Panc1 (cell line): ENCODE data around the gene PLIN1. TPM values are rescaled to one million over a fixed set of nuclear protein-coding genes. Genes with fewer than 3 reads are reported as not detected.

Experiments used
- ATAC-seq: fragments of 200-7000 bp; cut with Tn5 transposase; 2 replicates; pipeline ENCODE4 v1.9.1; 2020; ENCODE audit warnings: mild to moderate bottlenecking, moderate library complexity
- BruUV-seq: library from RNA; stranded (reverse); fragments of 400-500 nt; replicated peaks from 2 replicates; lab custom pipeline; 2021; lab: Mats Ljungman, UMichigan
- CTCF ChIA-PET: fragments of 300-600 bp; sonication (Branson Sonifier 250); formaldehyde crosslinking; loops from one replicate; lab custom pipeline; 2022; ENCODE audit warnings: antibody characterized with exemption; lab: Charles Lee
- POLR2A ChIA-PET: fragments of 300-600 bp; sonication (Branson Sonifier 250); formaldehyde crosslinking; loops from one replicate; lab custom pipeline; 2022; ENCODE audit warnings: antibody characterized with exemption; lab: Charles Lee
- DNase-seq: peaks from one replicate; pipeline ENCODE4 v3.0.0-alpha.2; 2010; ENCODE audit warnings: low read depth, low spot score
- H3K27ac ChIP-seq: 2 replicates; pipeline ENCODE4 v1.5.1; 2011; ENCODE audit warnings: mild to moderate bottlenecking, low read length, inconsistent platforms
- H3K27me3 ChIP-seq: fragments of 200-500 bp; sonication (Bioruptor generic); 2 replicates; pipeline ENCODE4 v1.6.0; 2014; ENCODE audit warnings: low read length, inconsistent platforms; ENCODE audit not compliant: control insufficient read depth, insufficient read depth
- H3K36me3 ChIP-seq: fragments of 200-500 bp; sonication (Bioruptor generic); 2 replicates; pipeline ENCODE4 v1.5.1; 2014; ENCODE audit warnings: inconsistent platforms, mild to moderate bottlenecking, low read length, moderate library complexity; ENCODE audit not compliant: control insufficient read depth, insufficient read depth
- H3K4me1 ChIP-seq: 2 replicates; pipeline ENCODE4 v1.5.1; 2011; ENCODE audit warnings: inconsistent platforms, mild to moderate bottlenecking, low read length, moderate library complexity; ENCODE audit not compliant: control insufficient read depth, insufficient read depth
- H3K4me3 ChIP-seq, 2 experiments: 2 replicates each; pipeline ENCODE4 v1.5.1; 2011 to 2012; ENCODE audit warnings: low read depth in 2 of 2, low read length in 2 of 2, mild to moderate bottlenecking in 2 of 2, inconsistent platforms in 1 of 2, moderate library complexity in 1 of 2
- H3K9me3 ChIP-seq: fragments of 200-500 bp; sonication (Bioruptor generic); 2 replicates; pipeline ENCODE4 v1.5.1; 2014; ENCODE audit warnings: low read depth, mild to moderate bottlenecking, inconsistent platforms, low read length, moderate library complexity; ENCODE audit not compliant: control insufficient read depth, insufficient read depth
- CTCF ChIP-seq: fragments of 450-650 bp; IDR thresholded peaks from 2 replicates; pipeline ENCODE4 v1.5.1; 2017; ENCODE audit warnings: mild to moderate bottlenecking
- POLR2AphosphoS5 ChIP-seq: IDR thresholded peaks from 2 replicates; pipeline ENCODE4 v1.6.1; 2012; ENCODE audit warnings: mild to moderate bottlenecking, low read depth, low read length, moderate library complexity
- SIN3A ChIP-seq: IDR thresholded peaks from 2 replicates; pipeline ENCODE4 v1.6.1; 2012; ENCODE audit warnings: low read depth, mild to moderate bottlenecking, low read length, moderate library complexity, borderline replicate concordance; ENCODE audit not compliant: insufficient read depth
- TCF7L2 ChIP-seq: IDR thresholded peaks from 2 replicates; pipeline ENCODE4 v1.6.1; 2011; ENCODE audit warnings: mild to moderate bottlenecking, low read depth, low read length, inconsistent platforms
- in situ Hi-C: cut with HindIII; loops from 2 replicates; pipeline ENCODE4 v1.10.0; 2016; ENCODE audit warnings: low sequenced_read_pairs, low pct_unique_long_range_greater_than_20kb
- intact Hi-C: fragments of 100-400 bp; cut with micrococcal nuclease; formaldehyde crosslinking; loops from one replicate; pipeline ENCODE4 v1.10.0; 2022; ENCODE audit not compliant: unreplicated experiment
- total RNA-seq: library from RNA; stranded (reverse); gene quantifications from one replicate; pipeline ENCODE4 v1.2.1, GENCODE V29; 2021; ENCODE audit not compliant: unreplicated experiment
- TF ChIP-seq, protein P1 (sequence below), 2 experiments: IDR thresholded peaks; 2 replicates each; pipeline ENCODE4 v1.6.1; 2011 to 2012; ENCODE audit warnings: low read depth in 2 of 2, control low read depth in 1 of 2, low read length in 1 of 2, mild to moderate bottlenecking in 1 of 2, moderate library complexity in 1 of 2; ENCODE audit not compliant: insufficient read depth in 1 of 2

PLIN1 gene
- total RNA-seq, 1 experiment from 2014 or later, result 0.44 TPM

- ChIA-PET CTCF (no interaction called here), POLR2A (no interaction called here)
- ATAC-seq (no peak), DNase-seq (no peak)
- H3K4me1 ChIP-seq, result no peaks in the 10 kb centered on the region
- intact Hi-C loops, result no loop called here
- H3K27ac ChIP-seq, result no peak overlapping the region
- TF ChIP-seq TCF7L2 (no peak), POLR2AphosphoS5 (no peak), CTCF (no peak), SIN3A (no peak)
- TF ChIP-seq, protein P1, sequence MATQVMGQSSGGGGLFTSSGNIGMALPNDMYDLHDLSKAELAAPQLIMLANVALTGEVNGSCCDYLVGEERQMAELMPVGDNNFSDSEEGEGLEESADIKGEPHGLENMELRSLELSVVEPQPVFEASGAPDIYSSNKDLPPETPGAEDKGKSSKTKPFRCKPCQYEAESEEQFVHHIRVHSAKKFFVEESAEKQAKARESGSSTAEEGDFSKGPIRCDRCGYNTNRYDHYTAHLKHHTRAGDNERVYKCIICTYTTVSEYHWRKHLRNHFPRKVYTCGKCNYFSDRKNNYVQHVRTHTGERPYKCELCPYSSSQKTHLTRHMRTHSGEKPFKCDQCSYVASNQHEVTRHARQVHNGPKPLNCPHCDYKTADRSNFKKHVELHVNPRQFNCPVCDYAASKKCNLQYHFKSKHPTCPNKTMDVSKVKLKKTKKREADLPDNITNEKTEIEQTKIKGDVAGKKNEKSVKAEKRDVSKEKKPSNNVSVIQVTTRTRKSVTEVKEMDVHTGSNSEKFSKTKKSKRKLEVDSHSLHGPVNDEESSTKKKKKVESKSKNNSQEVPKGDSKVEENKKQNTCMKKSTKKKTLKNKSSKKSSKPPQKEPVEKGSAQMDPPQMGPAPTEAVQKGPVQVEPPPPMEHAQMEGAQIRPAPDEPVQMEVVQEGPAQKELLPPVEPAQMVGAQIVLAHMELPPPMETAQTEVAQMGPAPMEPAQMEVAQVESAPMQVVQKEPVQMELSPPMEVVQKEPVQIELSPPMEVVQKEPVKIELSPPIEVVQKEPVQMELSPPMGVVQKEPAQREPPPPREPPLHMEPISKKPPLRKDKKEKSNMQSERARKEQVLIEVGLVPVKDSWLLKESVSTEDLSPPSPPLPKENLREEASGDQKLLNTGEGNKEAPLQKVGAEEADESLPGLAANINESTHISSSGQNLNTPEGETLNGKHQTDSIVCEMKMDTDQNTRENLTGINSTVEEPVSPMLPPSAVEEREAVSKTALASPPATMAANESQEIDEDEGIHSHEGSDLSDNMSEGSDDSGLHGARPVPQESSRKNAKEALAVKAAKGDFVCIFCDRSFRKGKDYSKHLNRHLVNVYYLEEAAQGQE (IDR thresholded peaks at IDR 0.05; ENCODE audit: insufficient read depth in 1 of 2, low read depth in 2 of 2, low read length in 1 of 2), result no peak
- BruUV-seq, result no TSS peak
- no peaks in the 10 kb centered on the region; the same call in 1 of the 2 replicates for H3K27me3 ChIP-seq
- H3K9me3 ChIP-seq, result no peaks in the 10 kb centered on the region
- H3K4me3 ChIP-seq, result no peak overlapping the region
- no peaks in the 10 kb centered on the region for H3K36me3 ChIP-seq
- in situ Hi-C loops, result no loop called here
These were observed 25.6 kb downstream of the PLIN1 start for GRCh38 chr15:89653578-89653977.

DNA sequence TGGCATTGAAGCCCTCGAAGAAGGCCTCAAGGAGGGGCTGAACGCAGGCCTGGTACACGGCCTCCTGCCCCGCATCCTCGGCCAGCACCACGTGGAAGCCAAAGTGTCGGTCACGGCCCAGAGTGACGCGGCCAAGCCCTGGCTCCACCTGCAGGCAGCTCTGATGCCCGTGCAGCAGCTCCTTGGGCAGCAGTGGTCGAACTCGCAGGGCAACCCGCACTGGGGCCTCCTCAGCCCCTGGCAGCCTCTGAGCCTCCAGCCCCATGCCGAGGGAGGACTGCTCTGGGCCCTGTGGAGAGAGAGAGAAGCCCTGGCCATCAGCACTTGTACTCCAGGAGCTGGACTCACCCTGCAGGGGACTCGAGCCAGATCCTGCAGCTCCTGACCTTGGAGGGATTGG, 26.5 kb downstream of the PLIN1 start:
- intact Hi-C loops, result no loop called here
- H3K9me3 ChIP-seq, result no peaks in the 10 kb centered on the region
- ATAC-seq (no peak), DNase-seq (no peak)
- H3K4me3 ChIP-seq, result no peak overlapping the region
- no peaks in the 10 kb centered on the region for H3K4me1 ChIP-seq
- no TSS peak for BruUV-seq
- in situ Hi-C loops, result no loop called here
- ChIA-PET POLR2A (no interaction called here), CTCF (interaction anchor here (0.6 kb wide), 1 partner anchor 45 kb away, joined by 3 read pairs; no protein-coding TSS in a partner anchor)
- TF ChIP-seq SIN3A (no peak), TCF7L2 (no peak), CTCF (no peak), POLR2AphosphoS5 (no peak)
- TF ChIP-seq, protein P1 (IDR thresholded peaks at IDR 0.05; ENCODE audit: insufficient read depth in 1 of 2, low read depth in 2 of 2, low read length in 1 of 2), result no peak
- no peak overlapping the region for H3K27ac ChIP-seq
- H3K27me3 ChIP-seq, result no peaks in the 10 kb centered on the region; the same call in 1 of the 2 replicates
- H3K36me3 ChIP-seq, result no peaks in the 10 kb centered on the region
